A204.1 (cell line): ENCODE measurements around the gene ENTPD3.
"Not testable (repeated sequence)": the region's sequence is repeated elsewhere in the genome, so short reads cannot be mapped to it uniquely, and the experiment has no call there.

Experiments
- FAIRE-seq: peaks from 2 replicates; lab custom pipeline; 2012; peaks lifted over from hg19 to GRCh38; lab: Jason Lieb, UNC

Gene ENTPD3

GRCh38 chr3:40462838-40463237, 75.9 kb downstream of the ENTPD3 start:
- not testable (repeated sequence) for FAIRE-seq

GRCh38 chr3:40463579-40463978, 76.6 kb downstream of the ENTPD3 start:
- FAIRE-seq: no peak

- FAIRE-seq: no peak
Measured at GRCh38 chr3:40464339-40465110, 77.5 kb downstream of the ENTPD3 start.

GRCh38 chr3:40465111-40465407, 78.1 kb downstream of the ENTPD3 start:
- FAIRE-seq: no peak

DNA sequence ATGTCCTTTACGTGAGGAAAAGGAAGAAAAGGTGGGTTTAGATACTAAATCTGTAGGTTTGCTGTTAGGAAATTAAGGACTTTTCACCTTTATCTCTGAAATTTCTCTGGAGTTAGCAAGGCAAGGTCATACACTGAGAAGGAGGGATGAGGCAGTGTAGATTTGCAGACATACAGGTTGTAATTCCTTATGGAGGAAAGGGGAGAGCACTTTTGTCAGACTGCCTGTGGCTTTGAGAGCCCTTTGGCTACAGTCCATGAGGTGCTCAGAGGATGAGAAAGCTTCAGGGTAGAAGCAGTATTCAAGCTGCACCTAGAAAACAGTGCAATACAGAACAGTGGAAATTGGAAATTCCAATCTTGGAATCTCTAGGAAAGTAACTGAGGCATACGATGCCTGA, 78.5 kb downstream of the ENTPD3 start:
- no peak for FAIRE-seq

DNA sequence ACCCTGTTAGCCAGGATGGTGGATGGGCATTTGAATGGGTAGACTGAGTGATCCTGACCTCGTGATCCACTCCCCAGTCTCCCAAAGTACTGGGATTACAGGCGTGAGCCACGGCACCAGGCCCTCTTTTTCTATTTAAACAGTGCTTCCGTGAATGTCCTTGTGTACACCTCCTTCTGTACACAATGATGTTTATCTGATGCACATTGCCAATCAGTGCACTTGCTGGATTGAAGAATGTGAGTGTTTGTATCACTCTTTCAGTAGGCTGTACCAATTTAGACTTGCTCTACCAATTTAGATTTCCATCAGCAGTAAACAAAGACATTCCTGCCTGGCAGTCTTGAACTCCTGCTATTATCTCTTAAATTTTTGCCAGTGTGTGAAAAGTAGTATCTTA, 81.0 kb downstream of the ENTPD3 start:
- FAIRE-seq: no peak

DNA sequence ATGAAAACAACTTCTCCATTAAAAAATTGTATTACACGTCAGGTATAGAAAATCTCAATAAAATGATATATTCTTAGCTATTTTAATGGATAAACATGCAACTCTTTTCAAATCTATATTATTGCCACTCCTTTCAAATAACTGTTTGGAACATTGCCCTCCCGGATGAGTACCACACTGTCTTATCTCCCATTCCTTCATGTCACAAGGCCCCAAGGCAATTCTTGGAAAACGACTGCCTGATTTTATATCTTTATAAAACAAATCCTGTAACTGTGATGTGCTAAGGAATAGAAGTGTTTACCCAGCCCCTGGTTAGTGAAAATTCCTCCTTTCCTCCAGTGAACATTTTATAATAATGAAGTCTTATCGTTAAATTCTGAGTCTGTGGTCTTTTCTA, 83.7 kb downstream of the ENTPD3 start:
- FAIRE-seq: no peak

DNA sequence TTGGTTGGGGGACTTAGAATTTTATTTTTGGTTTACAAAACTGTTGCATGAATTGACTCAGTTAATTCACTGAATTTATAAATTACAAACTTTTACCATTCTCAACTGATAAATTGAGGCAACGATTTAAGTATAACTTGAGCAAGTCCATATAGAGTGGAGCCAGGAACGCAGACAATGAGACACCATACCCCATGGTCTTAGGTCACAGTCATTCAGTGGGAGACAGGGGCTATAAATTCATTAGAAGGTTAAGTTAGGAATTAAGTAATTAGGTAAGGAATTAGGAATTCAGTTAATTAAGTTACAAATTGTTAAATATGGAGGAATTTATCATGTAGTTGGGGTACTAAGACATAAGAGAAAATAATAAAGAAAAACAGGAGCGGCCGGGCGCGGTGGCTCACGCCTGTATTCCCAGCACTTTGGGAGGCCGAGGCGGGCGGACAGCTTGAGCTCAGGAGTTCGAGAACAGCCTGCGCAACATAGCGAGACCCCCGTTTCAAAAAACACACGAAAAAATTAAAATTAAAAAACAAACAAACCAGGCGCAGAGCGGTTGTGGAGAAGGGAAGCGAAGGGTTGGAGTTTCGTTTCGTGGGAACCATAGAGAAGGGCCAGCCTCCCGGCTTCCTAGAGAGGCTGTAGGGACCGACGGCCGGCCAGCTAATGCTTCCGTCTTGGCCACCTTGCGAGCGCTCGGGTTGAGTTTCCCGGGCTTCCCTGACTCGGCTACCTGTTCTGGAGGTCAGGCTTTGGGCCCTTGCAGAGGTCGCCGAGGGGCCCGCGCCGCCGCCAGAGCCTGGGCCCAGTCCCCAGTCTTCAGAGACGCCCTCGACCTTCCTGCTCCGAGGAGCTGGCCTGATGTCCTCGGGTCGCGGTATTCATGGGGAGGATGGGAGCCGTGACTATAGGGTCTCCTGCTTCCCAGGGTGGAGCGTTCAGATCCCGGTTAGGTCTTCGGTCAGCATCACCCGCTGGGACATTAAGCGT, 89.8 kb downstream of the ENTPD3 start, which contains the start of gene ZNF619:
Gene ZNF619 (plus strand): TSS at position 645 of the 993 bp plus-strand sequence. CDS start 858 bp downstream, outside the sequence.
- no peak for FAIRE-seq

DNA sequence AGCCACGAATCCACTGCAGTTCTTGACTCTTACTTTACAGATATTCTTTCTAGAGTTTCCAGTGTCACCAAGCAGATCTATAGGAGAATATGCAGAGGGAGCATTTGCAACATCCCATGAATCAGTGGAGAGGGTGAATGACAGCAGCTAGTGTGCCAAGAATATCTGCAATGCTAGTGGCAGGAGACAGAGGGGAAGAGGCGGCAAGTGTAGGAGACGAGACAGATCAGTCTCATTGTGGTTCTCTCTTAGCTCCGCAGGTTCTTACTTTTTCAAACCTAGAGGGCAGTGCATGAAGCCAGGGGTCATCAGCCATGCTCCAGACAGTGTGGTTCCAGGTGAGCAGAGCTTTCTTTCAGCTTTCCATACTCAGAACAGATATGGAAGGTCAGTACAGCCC, 90.7 kb downstream of the ENTPD3 start:
- FAIRE-seq: no peak
